ENCODE results near the gene CHDH. TPM values are rescaled to one million over a fixed set of nuclear protein-coding genes. Genes with fewer than 3 reads are reported as not detected.

Gene CHDH
- total and polyA plus RNA-seq, 2 donors (not counting 1 experiment from before 2014, with no cell fraction given), result 0.03 to 0.37 TPM

DNA sequence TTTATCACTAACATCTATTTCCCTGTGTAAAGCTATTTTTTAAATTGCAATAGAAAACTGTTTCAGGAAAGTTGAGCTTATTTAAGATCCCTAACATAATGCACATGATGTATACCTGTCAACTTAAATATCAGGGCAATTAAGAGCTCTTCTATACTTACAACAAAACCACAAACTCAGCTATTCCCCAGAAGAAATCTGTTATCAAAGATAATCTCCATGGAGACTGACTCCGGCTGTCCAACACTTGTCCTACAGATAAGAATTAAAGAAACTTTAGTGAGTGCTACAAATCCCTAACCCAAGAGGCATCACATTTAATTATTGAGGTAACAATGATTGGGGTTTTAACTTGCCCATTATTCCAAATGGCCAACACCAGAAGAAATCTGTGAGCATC lies 42.0 kb upstream of the CHDH start:
- intact Hi-C loops (cut with micrococcal nuclease), result no loop called here
- Histone ChIP-seq H3K27ac (ENCODE audit: low read length in 2 of 2) (no peak overlapping the region), H3K9me3 (ENCODE audit: control extremely low read depth in 1 of 3, control insufficient read depth in 2 of 3, insufficient read depth in 1 of 3, low read length in 2 of 3) (no peaks in the 10 kb centered on the region), H3K9ac (ENCODE audit: low read length) (no peak overlapping the region), H3K79me2 (ENCODE audit: control insufficient read depth, insufficient read depth, low read length) (peaks cover 43% of the 10 kb centered on the region), H3K4me3 (ENCODE audit: control extremely low read depth in 1 of 5, extremely low read depth in 1 of 5, insufficient read depth in 1 of 5, low read depth in 2 of 5, low read length in 4 of 5) (no peak overlapping the region), H3K4me2 (replicated peaks; ENCODE audit: low read depth, low read length, poor library complexity, severe bottlenecking) (no peak overlapping the region), H3K4me1 (ENCODE audit: control insufficient read depth in 2 of 2, insufficient read depth in 2 of 2, low read length in 2 of 2) (peaks cover 20 to 25% of the 10 kb centered on the region in 2 donors), H4K20me1 (ENCODE audit: control insufficient read depth, insufficient read depth, low read length, poor library complexity, severe bottlenecking) (no peaks in the 10 kb centered on the region), H2AFZ (ENCODE audit: insufficient read depth, low read depth, low read length, poor library complexity, severe bottlenecking) (no peak overlapping the region), H3K36me3 (replicated peaks in 1 of 2; ENCODE audit: control extremely low read depth in 1 of 2, control insufficient read depth in 1 of 2, extremely low read depth in 1 of 2, insufficient read depth in 2 of 2, low read length in 1 of 2) (peaks cover 3 to 39% of the 10 kb centered on the region in 2 experiments), H3K27me3 (replicated peaks in 1 of 4; ENCODE audit: control extremely low read depth in 1 of 4, control insufficient read depth in 3 of 4, insufficient read depth in 4 of 4, low read length in 3 of 4) (no peaks in the 10 kb centered on the region)
- ATAC-seq (ENCODE audit: low read depth) (no peak), DNase-seq (no peak)
- ChIA-PET CTCF (no interaction called here), POLR2A (no interaction called here)
- Mint-ChIP-seq H3K4me1 (peaks cover 35% of the 10 kb centered on the region), H3K9me3 (ENCODE audit: insufficient read depth) (peaks cover 4% of the 10 kb centered on the region), H3K4me3 (no peak overlapping the region), H3K27ac (no peak overlapping the region), H3K27me3 (no peaks in the 10 kb centered on the region)
- TF ChIP-seq, protein P1, sequence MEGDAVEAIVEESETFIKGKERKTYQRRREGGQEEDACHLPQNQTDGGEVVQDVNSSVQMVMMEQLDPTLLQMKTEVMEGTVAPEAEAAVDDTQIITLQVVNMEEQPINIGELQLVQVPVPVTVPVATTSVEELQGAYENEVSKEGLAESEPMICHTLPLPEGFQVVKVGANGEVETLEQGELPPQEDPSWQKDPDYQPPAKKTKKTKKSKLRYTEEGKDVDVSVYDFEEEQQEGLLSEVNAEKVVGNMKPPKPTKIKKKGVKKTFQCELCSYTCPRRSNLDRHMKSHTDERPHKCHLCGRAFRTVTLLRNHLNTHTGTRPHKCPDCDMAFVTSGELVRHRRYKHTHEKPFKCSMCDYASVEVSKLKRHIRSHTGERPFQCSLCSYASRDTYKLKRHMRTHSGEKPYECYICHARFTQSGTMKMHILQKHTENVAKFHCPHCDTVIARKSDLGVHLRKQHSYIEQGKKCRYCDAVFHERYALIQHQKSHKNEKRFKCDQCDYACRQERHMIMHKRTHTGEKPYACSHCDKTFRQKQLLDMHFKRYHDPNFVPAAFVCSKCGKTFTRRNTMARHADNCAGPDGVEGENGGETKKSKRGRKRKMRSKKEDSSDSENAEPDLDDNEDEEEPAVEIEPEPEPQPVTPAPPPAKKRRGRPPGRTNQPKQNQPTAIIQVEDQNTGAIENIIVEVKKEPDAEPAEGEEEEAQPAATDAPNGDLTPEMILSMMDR (IDR thresholded peaks at IDR 0.05), result no peak
- TF ChIP-seq EZH2 (IDR thresholded peaks at IDR 0.05; ENCODE audit: borderline replicate concordance, insufficient read depth, low read depth, low read length, poor library complexity, severe bottlenecking), result no peak
- WGBS (ENCODE audit: insufficient coverage), result no CpG with 5 or more reads among the region's 1 CpG

DNA sequence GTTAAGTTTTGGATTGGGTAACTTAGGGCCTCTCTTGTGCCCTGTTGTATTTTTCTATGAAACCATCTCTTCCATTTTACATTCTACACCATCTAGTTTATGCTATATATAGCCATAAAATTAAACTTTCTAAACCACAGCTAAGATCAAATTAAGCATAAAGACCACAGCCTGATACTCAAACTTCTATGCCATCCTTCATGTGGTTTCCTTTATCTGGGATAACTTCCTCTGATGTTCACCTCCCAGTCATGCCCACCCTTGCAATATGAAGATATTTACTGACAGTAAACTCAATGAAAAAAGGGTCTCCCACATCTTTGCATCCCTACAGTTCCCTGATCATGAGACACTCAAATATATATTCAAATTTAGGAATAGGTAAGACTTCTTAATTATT lies 41.2 kb upstream of the CHDH start:
- Mint-ChIP-seq H3K4me1 (peaks cover 35% of the 10 kb centered on the region), H3K27ac (no peak overlapping the region), H3K27me3 (no peaks in the 10 kb centered on the region), H3K4me3 (no peak overlapping the region), H3K9me3 (ENCODE audit: insufficient read depth) (no peaks in the 10 kb centered on the region)
- Histone ChIP-seq H2AFZ (ENCODE audit: insufficient read depth, low read depth, low read length, poor library complexity, severe bottlenecking) (no peak overlapping the region), H3K4me1 (ENCODE audit: control insufficient read depth in 2 of 2, insufficient read depth in 2 of 2, low read length in 2 of 2) (peaks cover 20 to 23% of the 10 kb centered on the region in 2 donors), H4K20me1 (ENCODE audit: control insufficient read depth, insufficient read depth, low read length, poor library complexity, severe bottlenecking) (no peaks in the 10 kb centered on the region), H3K4me2 (replicated peaks; ENCODE audit: low read depth, low read length, poor library complexity, severe bottlenecking) (no peak overlapping the region), H3K36me3 (replicated peaks in 1 of 2; ENCODE audit: control extremely low read depth in 1 of 2, control insufficient read depth in 1 of 2, extremely low read depth in 1 of 2, insufficient read depth in 2 of 2, low read length in 1 of 2) (peaks cover 3 to 39% of the 10 kb centered on the region in 2 experiments), H3K4me3 (ENCODE audit: control extremely low read depth in 1 of 5, extremely low read depth in 1 of 5, insufficient read depth in 1 of 5, low read depth in 2 of 5, low read length in 4 of 5) (no peak overlapping the region), H3K9me3 (ENCODE audit: control extremely low read depth in 1 of 3, control insufficient read depth in 2 of 3, insufficient read depth in 1 of 3, low read length in 2 of 3) (no peaks in the 10 kb centered on the region), H3K27me3 (replicated peaks in 1 of 4; ENCODE audit: control extremely low read depth in 1 of 4, control insufficient read depth in 3 of 4, insufficient read depth in 4 of 4, low read length in 3 of 4) (no peaks in the 10 kb centered on the region), H3K79me2 (ENCODE audit: control insufficient read depth, insufficient read depth, low read length) (peaks cover 43% of the 10 kb centered on the region), H3K9ac (ENCODE audit: low read length) (no peak overlapping the region), H3K27ac (ENCODE audit: low read length in 2 of 2) (no peak overlapping the region)
- ATAC-seq (ENCODE audit: low read depth) (no peak), DNase-seq (no peak)
- intact Hi-C loops (cut with micrococcal nuclease), result no loop called here
- POLR2A ChIA-PET, result no interaction called here
- CTCF ChIA-PET, result no interaction called here
- TF ChIP-seq, protein P1 (IDR thresholded peaks at IDR 0.05), result no peak
- no peak for TF ChIP-seq EZH2 (IDR thresholded peaks at IDR 0.05; ENCODE audit: borderline replicate concordance, insufficient read depth, low read depth, low read length, poor library complexity, severe bottlenecking)

Measured in B cell (primary cell).